Mesenchymal stem cell (in vitro differentiated cells and primary cell): ENCODE results near the gene RHOJ.
"Not testable (repeated sequence)": the region's sequence is repeated elsewhere in the genome, so short reads cannot be mapped to it uniquely, and the experiment has no call there.

ENCODE experiments used
- DNase-seq: peaks from one replicate; pipeline ENCODE4 v3.0.0-alpha.2; 2013
- H2AFZ ChIP-seq: one replicate; pipeline ENCODE4 v1.6.1; 2013; ENCODE audit warnings: low read depth, mild to moderate bottlenecking, control low read depth, inconsistent platforms, low read length, moderate library complexity
- H2AK5ac ChIP-seq: 2 replicates; pipeline ENCODE4 v1.6.1; 2013; ENCODE audit warnings: low read length, moderate library complexity, mild to moderate bottlenecking, inconsistent platforms; ENCODE audit not compliant: severe bottlenecking
- H2BK120ac ChIP-seq: one replicate; pipeline ENCODE4 v1.6.1; 2013; ENCODE audit warnings: low read depth, mild to moderate bottlenecking, inconsistent platforms, low read length, moderate library complexity
- H2BK12ac ChIP-seq, 2 experiments: one replicate each; pipeline ENCODE4 v1.6.1; 2013; ENCODE audit warnings: inconsistent platforms in 2 of 2, low read length in 2 of 2, mild to moderate bottlenecking in 2 of 2, moderate library complexity in 2 of 2, control low read depth in 1 of 2
- H2BK15ac ChIP-seq: one replicate; pipeline ENCODE4 v1.6.1; 2013; ENCODE audit warnings: mild to moderate bottlenecking, low read depth, inconsistent platforms; ENCODE audit not compliant: poor library complexity, severe bottlenecking
- H2BK5ac ChIP-seq: 2 replicates; pipeline ENCODE4 v1.6.1; 2013; ENCODE audit warnings: low read depth, mild to moderate bottlenecking, low read length, control low read depth, inconsistent platforms; ENCODE audit not compliant: poor library complexity, severe bottlenecking
- H3K14ac ChIP-seq, 2 experiments: one replicate each; pipeline ENCODE4 v1.6.1; 2013; ENCODE audit warnings: inconsistent platforms in 2 of 2, low read length in 2 of 2, control low read depth in 1 of 2, mild to moderate bottlenecking in 1 of 2, moderate library complexity in 1 of 2
- H3K18ac ChIP-seq, 2 experiments: one replicate each; pipeline ENCODE4 v1.6.1; 2013; ENCODE audit warnings: inconsistent platforms in 2 of 2, low read length in 2 of 2, control low read depth in 1 of 2, low read depth in 1 of 2, mild to moderate bottlenecking in 1 of 2
- H3K23ac ChIP-seq, 2 experiments: one replicate each; pipeline ENCODE4 v1.6.1; 2013; ENCODE audit warnings: inconsistent platforms in 2 of 2, low read length in 2 of 2, mild to moderate bottlenecking in 2 of 2, moderate library complexity in 2 of 2, control low read depth in 1 of 2
- H3K27ac ChIP-seq: 2 replicates; pipeline ENCODE4 v1.5.1; 2013; ENCODE audit warnings: mild to moderate bottlenecking, moderate library complexity, low read length, control low read depth, inconsistent platforms; ENCODE audit not compliant: poor library complexity, severe bottlenecking
- H3K27me3 ChIP-seq, 2 experiments: 2 replicates each; pipeline versions ENCODE4 v1.6.1 to v1.7.0; 2013; ENCODE audit warnings: low read length in 2 of 2, mild to moderate bottlenecking in 2 of 2, moderate library complexity in 2 of 2, control low read depth in 1 of 2, inconsistent platforms in 1 of 2; ENCODE audit not compliant: control insufficient read depth in 1 of 2, insufficient read depth in 1 of 2
- H3K36me3 ChIP-seq, 2 experiments: 2 replicates each; pipeline versions ENCODE4 v1.6.1 to v1.7.0; 2013; ENCODE audit warnings: low read length in 2 of 2, control low read depth in 1 of 2, inconsistent platforms in 1 of 2, low read depth in 1 of 2, mild to moderate bottlenecking in 1 of 2; ENCODE audit not compliant: insufficient read depth in 2 of 2, control insufficient read depth in 1 of 2
- H3K4ac ChIP-seq, 2 experiments: one replicate each; pipeline ENCODE4 v1.6.1; 2013; ENCODE audit warnings: inconsistent platforms in 2 of 2, low read length in 2 of 2, mild to moderate bottlenecking in 2 of 2, moderate library complexity in 2 of 2, control low read depth in 1 of 2, low read depth in 1 of 2
- H3K4me1 ChIP-seq: 2 replicates; pipeline ENCODE4 v1.6.1; 2013; ENCODE audit warnings: low read depth, low read length, control low read depth; ENCODE audit not compliant: control insufficient read depth, insufficient read depth
- H3K4me2 ChIP-seq: 2 replicates; pipeline ENCODE4 v1.6.1; 2013; ENCODE audit warnings: low read length, mild to moderate bottlenecking, inconsistent platforms; ENCODE audit not compliant: poor library complexity, severe bottlenecking
- H3K4me3 ChIP-seq, 2 experiments: 2 replicates each; pipeline versions ENCODE4 v1.5.1 to v1.7.0; 2013; ENCODE audit warnings: low read length in 2 of 2, mild to moderate bottlenecking in 2 of 2, control low read depth in 1 of 2, low read depth in 1 of 2; ENCODE audit not compliant: insufficient read depth in 1 of 2
- H3K79me1 ChIP-seq: replicated peaks from 2 replicates; pipeline ENCODE4 v1.6.1; 2013; ENCODE audit warnings: mild to moderate bottlenecking, control low read depth, low read length, inconsistent platforms; ENCODE audit not compliant: poor library complexity, severe bottlenecking
- H3K9ac ChIP-seq: 2 replicates; pipeline ENCODE4 v1.7.0; 2013; ENCODE audit warnings: mild to moderate bottlenecking, low read length, moderate library complexity
- H3K9me3 ChIP-seq: 2 replicates; pipeline ENCODE4 v1.7.0; 2013; ENCODE audit warnings: mild to moderate bottlenecking, low read length; ENCODE audit not compliant: control insufficient read depth
- H4K8ac ChIP-seq: one replicate; pipeline ENCODE4 v1.6.1; 2013; ENCODE audit warnings: inconsistent platforms, mild to moderate bottlenecking, low read length, moderate library complexity
- H4K91ac ChIP-seq: one replicate; pipeline ENCODE4 v1.6.1; 2013; ENCODE audit warnings: mild to moderate bottlenecking, low read length, inconsistent platforms
- WGBS: methylation state at CpG from one replicate; pipeline ENCODE4 v1.1.7; 2013; ENCODE audit warnings: mixed read lengths; 5-methylcytosine and 5-hydroxymethylcytosine counted together

The RHOJ gene

GRCh38 chr14:63299351-63300110 lies 95.3 kb downstream of the RHOJ start:
- Histone ChIP-seq H3K4me3 (no peak overlapping the region), H3K4me1 (no peaks in the 10 kb centered on the region), H2AFZ (no peak overlapping the region), H3K79me1 (no peaks in the 10 kb centered on the region), H3K4ac (no peak overlapping the region), H2AK5ac (no peak overlapping the region), H2BK15ac (no peak overlapping the region), H3K23ac (no peak overlapping the region), H2BK120ac (no peak overlapping the region), H3K36me3 (no peaks in the 10 kb centered on the region), H3K27me3 (no peaks in the 10 kb centered on the region), H4K91ac (no peak overlapping the region), H3K9me3 (no peaks in the 10 kb centered on the region), H3K14ac (no peak overlapping the region), H4K8ac (no peak overlapping the region), H3K9ac (no peak overlapping the region), H2BK5ac (no peak overlapping the region), H2BK12ac (no peak overlapping the region), H3K18ac (no peak overlapping the region), H3K4me2 (no peak overlapping the region), H3K27ac (no peak overlapping the region)
- WGBS: 72% methylated on average over 6 of the region's 6 CpGs
- no peak for DNase-seq

GRCh38 chr14:63300854-63301253 lies 96.6 kb downstream of the RHOJ start:
- H3K4ac ChIP-seq: no peak overlapping the region
- H2AK5ac ChIP-seq: no peak overlapping the region
- 86% methylated on average over 2 of the region's 2 CpGs for WGBS
- H3K4me2 ChIP-seq: no peak overlapping the region
- H4K8ac ChIP-seq: no peak overlapping the region
- H3K4me3 ChIP-seq: no peak overlapping the region
- H2BK120ac ChIP-seq: no peak overlapping the region
- no peaks in the 10 kb centered on the region for H3K4me1 ChIP-seq
- H3K36me3 ChIP-seq: no peaks in the 10 kb centered on the region
- no peak overlapping the region for H3K14ac ChIP-seq
- no peak overlapping the region for H3K23ac ChIP-seq
- no peak overlapping the region for H2BK5ac ChIP-seq
- H3K79me1 ChIP-seq: no peaks in the 10 kb centered on the region
- H2AFZ ChIP-seq: no peak overlapping the region
- H3K27ac ChIP-seq: no peak overlapping the region
- H3K27me3 ChIP-seq: no peaks in the 10 kb centered on the region
- no peaks in the 10 kb centered on the region for H3K9me3 ChIP-seq
- H4K91ac ChIP-seq: no peak overlapping the region
- H2BK15ac ChIP-seq: no peak overlapping the region
- H3K18ac ChIP-seq: no peak overlapping the region
- H3K9ac ChIP-seq: no peak overlapping the region
- no peak overlapping the region for H2BK12ac ChIP-seq
- DNase-seq: no peak

DNA sequence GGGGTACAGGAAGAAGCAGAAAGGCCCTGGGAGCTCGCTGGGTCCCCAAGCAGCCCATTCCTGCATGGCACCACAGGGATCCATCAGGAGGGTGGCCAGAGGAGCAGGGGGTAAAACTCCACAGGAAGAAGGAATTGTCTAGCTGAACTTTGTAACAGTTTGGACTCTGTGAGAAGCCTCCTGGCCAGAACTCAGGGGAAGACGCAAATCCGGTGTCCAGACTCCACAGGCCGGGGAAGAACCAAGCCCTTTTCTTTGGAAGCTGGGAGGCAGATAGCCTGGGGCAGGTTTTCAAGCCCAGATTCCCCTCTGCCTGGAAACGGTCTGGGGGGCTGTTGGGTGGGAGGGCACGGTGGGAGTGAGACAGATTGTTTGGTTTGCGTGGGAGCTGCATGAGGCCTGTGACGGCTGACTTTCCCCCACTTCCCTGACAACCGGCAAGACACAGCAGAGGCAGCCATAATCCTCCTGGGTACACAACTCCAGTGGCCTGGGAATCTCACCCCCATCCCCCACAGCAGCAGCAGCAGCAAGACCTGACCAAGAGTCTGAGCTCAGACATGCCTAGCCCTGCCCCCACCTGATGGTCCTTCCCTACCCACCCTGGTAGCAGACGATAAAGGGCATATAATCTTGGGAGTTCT lies 97.8 kb downstream of the RHOJ start:
- H3K4me1 ChIP-seq: no peaks in the 10 kb centered on the region
- no peak overlapping the region for H2BK12ac ChIP-seq
- no peak overlapping the region for H2BK120ac ChIP-seq
- no peak overlapping the region for H2AK5ac ChIP-seq
- no peaks in the 10 kb centered on the region for H3K27me3 ChIP-seq
- no peaks in the 10 kb centered on the region for H3K9me3 ChIP-seq
- no peak overlapping the region for H3K27ac ChIP-seq
- H2BK15ac ChIP-seq: no peak overlapping the region
- H3K36me3 ChIP-seq: no peaks in the 10 kb centered on the region
- no peaks in the 10 kb centered on the region for H3K79me1 ChIP-seq
- peak overlapping the region; percentile 37 for H4K8ac ChIP-seq
- 78% methylated on average over 8 of the region's 10 CpGs for WGBS
- H3K18ac ChIP-seq: peak overlapping the region in 1 of 2 experiments; percentile 6
- no peak overlapping the region for H2BK5ac ChIP-seq
- no peak overlapping the region for H3K23ac ChIP-seq
- DNase-seq: no peak
- H4K91ac ChIP-seq: no peak overlapping the region
- no peak overlapping the region for H3K9ac ChIP-seq
- H3K4me3 ChIP-seq: no peak overlapping the region
- H2AFZ ChIP-seq: no peak overlapping the region
- H3K4ac ChIP-seq: no peak overlapping the region
- H3K14ac ChIP-seq: no peak overlapping the region
- no peak overlapping the region for H3K4me2 ChIP-seq

DNA sequence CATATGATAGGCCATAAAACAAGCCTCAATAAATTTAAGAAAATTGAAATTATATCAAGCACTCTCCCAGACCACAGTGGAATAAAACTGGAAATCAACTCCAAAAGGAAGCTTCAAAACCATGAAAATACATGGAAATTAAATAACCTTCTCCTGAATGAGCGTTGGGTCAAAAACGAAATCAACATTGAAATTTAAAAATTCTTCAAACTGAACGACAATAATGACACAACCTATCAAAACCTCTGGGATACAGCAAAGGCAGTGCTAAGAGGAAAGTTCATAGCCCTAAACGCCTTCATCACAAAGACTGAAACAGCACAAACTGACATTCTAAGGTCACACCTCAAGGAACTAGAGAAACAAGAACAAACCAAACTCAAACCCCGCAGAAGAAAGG lies 100.2 kb downstream of the RHOJ start:
- H3K4me1 ChIP-seq, H3K4me2 ChIP-seq, H3K18ac ChIP-seq, H3K23ac ChIP-seq, DNase-seq, H3K9ac ChIP-seq, H2BK120ac ChIP-seq, H3K27ac ChIP-seq, H4K91ac ChIP-seq, H3K79me1 ChIP-seq, H4K8ac ChIP-seq, H3K9me3 ChIP-seq, H3K4ac ChIP-seq, H3K4me3 ChIP-seq, H2BK12ac ChIP-seq, H2BK15ac ChIP-seq, H2AK5ac ChIP-seq, H3K36me3 ChIP-seq, H3K27me3 ChIP-seq, H2AFZ ChIP-seq, H2BK5ac ChIP-seq, H3K14ac ChIP-seq: not testable (repeated sequence)
- WGBS: 82% methylated on average over 4 of the region's 5 CpGs
